ENCODE results near the gene SERPINB6.

- TF ChIP-seq TAF1 (IDR thresholded peaks at IDR 0.05; ENCODE audit: borderline replicate concordance, insufficient read depth, low read length): no peak
- TF ChIP-seq POLR2AphosphoS5 (IDR thresholded peaks at IDR 0.05; ENCODE audit: low read depth, low read length): no peak
- TF ChIP-seq, protein P1, sequence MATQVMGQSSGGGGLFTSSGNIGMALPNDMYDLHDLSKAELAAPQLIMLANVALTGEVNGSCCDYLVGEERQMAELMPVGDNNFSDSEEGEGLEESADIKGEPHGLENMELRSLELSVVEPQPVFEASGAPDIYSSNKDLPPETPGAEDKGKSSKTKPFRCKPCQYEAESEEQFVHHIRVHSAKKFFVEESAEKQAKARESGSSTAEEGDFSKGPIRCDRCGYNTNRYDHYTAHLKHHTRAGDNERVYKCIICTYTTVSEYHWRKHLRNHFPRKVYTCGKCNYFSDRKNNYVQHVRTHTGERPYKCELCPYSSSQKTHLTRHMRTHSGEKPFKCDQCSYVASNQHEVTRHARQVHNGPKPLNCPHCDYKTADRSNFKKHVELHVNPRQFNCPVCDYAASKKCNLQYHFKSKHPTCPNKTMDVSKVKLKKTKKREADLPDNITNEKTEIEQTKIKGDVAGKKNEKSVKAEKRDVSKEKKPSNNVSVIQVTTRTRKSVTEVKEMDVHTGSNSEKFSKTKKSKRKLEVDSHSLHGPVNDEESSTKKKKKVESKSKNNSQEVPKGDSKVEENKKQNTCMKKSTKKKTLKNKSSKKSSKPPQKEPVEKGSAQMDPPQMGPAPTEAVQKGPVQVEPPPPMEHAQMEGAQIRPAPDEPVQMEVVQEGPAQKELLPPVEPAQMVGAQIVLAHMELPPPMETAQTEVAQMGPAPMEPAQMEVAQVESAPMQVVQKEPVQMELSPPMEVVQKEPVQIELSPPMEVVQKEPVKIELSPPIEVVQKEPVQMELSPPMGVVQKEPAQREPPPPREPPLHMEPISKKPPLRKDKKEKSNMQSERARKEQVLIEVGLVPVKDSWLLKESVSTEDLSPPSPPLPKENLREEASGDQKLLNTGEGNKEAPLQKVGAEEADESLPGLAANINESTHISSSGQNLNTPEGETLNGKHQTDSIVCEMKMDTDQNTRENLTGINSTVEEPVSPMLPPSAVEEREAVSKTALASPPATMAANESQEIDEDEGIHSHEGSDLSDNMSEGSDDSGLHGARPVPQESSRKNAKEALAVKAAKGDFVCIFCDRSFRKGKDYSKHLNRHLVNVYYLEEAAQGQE (IDR thresholded peaks at IDR 0.05; ENCODE audit: insufficient read depth in 1 of 2, low read depth in 2 of 2, low read length in 2 of 2): no peak
- no peak for TF ChIP-seq SIN3A (IDR thresholded peaks at IDR 0.05; ENCODE audit: borderline replicate concordance, insufficient read depth, low read length)
- TF ChIP-seq FOXP2 (optimal IDR thresholded peaks at IDR 0.05; ENCODE audit: borderline replicate concordance, extremely low read depth, extremely low read length, insufficient read depth): no peak
Observed at GRCh38 chr6:3019065-3019464, 47.7 kb upstream of the SERPINB6 start.
